GM19463 (cell line): Measurements from ENCODE around the gene WDR6.

ENCODE experiments used
- ATAC-seq: cut with Tn5 transposase; IDR thresholded peaks from one replicate; pipeline ENCODE4 v1.9.1; 2021; ENCODE audit warnings: mild to moderate bottlenecking, moderate library complexity; ENCODE audit not compliant: unreplicated experiment

Gene WDR6, protein sequence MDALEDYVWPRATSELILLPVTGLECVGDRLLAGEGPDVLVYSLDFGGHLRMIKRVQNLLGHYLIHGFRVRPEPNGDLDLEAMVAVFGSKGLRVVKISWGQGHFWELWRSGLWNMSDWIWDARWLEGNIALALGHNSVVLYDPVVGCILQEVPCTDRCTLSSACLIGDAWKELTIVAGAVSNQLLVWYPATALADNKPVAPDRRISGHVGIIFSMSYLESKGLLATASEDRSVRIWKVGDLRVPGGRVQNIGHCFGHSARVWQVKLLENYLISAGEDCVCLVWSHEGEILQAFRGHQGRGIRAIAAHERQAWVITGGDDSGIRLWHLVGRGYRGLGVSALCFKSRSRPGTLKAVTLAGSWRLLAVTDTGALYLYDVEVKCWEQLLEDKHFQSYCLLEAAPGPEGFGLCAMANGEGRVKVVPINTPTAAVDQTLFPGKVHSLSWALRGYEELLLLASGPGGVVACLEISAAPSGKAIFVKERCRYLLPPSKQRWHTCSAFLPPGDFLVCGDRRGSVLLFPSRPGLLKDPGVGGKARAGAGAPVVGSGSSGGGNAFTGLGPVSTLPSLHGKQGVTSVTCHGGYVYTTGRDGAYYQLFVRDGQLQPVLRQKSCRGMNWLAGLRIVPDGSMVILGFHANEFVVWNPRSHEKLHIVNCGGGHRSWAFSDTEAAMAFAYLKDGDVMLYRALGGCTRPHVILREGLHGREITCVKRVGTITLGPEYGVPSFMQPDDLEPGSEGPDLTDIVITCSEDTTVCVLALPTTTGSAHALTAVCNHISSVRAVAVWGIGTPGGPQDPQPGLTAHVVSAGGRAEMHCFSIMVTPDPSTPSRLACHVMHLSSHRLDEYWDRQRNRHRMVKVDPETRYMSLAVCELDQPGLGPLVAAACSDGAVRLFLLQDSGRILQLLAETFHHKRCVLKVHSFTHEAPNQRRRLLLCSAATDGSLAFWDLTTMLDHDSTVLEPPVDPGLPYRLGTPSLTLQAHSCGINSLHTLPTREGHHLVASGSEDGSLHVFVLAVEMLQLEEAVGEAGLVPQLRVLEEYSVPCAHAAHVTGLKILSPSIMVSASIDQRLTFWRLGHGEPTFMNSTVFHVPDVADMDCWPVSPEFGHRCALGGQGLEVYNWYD

DNA sequence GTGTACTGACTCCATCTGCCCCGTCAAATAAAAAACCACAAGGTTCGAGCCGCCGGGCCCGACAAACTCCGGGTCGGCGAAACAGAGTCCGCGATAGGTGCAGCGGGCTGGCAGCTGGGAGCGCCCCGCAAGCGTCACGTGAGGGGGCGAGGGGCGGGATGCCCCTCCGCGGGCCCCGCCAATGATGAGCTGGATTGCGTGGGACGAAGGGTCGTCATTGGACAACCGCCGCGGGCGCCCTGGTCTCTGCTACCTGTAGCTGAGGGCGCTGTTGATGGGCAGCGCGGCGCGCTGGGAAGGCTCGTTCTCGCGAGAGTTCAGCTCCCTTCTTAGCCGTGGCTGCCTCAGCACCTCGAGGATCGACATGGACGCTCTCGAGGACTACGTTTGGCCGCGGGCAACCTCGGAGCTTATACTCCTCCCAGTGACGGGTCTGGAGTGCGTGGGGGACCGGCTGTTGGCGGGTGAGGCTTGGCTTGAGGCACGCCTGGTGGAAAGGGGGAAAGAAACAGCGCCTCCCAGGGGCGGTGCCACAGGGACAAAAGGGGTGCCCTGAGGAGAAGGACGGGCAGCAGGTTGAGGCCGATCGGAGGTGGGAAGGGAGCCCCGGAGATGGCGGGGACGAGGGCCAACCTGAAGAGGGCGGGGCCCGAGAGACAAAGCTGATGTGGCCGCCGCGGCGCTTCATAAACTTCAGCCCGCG, at the start of gene WDR6:
WDR6 (plus strand) TSS at position 324 of the 703 bp plus-strand sequence; CDS start at position 365, 41 bp downstream.
- ATAC-seq = peak; percentile 87

DNA sequence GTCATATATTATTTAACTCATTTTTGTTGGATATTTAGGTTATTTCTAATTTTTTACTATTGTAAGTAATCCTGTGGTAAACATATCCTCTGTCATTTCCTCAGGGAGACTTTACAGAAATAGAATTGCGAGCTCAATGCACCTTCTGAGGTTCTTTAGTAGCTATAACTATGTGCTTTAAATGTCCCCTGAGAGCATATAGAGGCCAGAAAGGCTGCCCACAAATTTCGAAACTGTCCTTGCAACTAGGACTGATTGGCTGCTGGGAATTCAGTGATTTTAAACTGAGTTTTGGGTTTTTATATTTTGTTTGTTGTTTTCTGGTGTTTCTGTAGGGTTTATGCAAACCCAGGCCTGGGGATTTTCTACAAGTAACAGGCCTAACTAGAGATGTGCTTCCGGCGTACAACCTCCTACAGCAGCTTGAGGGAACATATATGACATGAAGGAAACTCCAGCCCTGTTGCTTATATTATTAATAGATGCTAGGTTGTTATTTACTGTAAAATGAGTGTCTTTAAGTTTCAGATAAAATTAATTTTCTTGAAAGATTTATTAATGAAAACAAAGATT, 46.3 kb upstream of the WDR6 start:
- ATAC-seq = no peak

- ATAC-seq = no peak
Observed at GRCh38 chr3:48962340-48962739, 44.9 kb upstream of the WDR6 start.

GRCh38 chr3:48962939-48963338, 44.3 kb upstream of the WDR6 start:
- no peak for ATAC-seq

GRCh38 chr3:48963591-48963990, 43.6 kb upstream of the WDR6 start:
- ATAC-seq = no peak

DNA sequence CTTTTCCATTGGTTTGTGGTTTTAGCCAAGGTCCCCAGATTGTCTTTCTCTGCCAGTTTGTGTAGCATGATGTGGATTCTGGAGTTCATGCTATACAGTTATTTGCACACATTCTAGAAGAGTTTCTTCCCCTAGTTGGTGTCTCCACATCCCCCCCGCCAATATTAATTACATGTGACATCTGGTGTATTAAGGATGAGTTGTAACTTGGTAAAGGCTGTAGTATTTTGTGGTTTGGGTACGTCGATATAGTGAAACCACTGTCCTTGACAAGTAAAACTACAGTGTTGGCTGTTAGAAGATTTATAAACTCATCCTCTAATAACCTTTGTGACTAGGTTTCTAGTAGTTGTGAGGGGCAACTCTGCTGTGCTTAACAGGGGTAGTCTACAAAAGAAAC, 40.8 kb upstream of the WDR6 start:
- ATAC-seq = no peak

DNA sequence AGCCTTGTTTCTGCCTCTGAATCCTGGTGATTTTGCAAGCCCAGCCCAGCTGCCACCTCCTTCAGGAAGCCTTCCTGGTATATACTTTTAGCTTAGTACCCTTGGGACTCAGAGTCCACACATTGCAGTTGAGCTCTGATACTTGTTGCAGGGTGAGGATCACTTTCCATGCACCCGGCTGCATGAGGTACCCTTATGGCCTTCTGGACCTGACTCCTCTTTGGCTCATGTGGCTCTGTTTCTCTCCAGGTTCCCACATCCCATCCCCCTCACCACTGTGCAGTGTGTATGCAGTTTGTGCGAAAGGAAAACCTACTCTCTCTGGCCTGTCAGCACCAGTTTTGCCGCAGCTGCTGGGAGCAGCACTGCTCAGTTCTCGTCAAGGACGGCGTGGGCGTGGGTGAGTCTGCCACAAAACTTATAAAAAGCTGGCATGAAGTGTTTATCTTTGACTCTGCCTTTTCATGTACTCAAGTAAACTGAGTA, 40.3 kb upstream of the WDR6 start:
- ATAC-seq = no peak

- ATAC-seq = no peak
Observed at GRCh38 chr3:48970586-48970985, 36.6 kb upstream of the WDR6 start.

DNA sequence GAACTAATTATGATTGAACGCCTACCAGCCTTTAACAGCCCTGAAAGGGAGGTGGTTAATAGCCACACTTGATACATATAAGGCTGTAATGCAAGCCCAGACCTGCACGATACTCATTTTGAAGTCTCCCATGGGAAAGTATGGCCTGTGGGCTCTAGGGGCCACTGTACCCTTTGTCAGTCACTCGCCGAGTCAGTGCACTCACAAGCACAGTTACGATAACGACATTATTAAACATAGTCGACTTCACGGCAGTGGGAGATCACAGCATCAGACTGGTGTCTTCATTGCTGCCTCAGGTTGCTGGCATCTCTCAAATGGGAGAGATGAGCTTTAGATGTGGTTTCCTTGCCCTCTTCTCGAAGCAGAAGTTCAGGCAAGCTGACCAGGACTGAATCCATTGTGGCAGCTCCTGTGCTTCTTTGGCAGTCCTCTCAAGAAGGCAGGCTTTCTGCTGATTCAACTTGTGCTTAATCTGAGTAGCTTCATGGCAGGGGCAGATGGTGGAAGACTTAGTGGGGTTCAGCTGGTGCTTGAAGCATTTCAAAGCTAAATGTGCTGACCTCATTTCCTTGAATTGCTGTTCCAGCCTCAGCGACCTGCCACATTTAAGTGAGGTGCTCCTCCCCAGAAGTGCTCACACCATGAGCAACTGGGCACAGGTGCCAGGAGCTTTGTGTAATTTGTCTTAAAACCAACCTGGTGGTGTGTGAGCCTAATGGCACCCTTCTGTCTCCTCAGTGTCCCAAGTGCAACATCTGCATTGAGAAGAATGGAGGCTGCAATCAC, 32.9 kb upstream of the WDR6 start:
- no peak for ATAC-seq

DNA sequence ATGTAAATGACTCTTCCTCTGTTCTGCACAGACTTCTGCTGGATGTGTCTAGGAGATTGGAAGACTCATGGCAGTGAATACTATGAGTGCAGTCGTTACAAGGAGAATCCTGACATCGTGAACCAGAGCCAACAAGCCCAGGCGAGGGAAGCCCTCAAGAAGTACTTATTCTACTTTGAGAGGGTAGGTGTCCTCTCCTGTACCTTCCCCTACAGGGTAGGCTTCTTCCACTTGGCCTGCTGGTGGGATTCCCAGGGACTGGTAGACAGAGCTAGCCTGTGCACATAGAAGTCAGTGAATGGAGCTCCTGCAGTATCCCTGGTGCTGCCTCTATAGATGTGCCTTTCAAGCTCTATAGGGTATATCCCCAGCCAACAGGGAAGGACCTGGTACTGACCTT, 27.7 kb upstream of the WDR6 start:
- no peak for ATAC-seq

DNA sequence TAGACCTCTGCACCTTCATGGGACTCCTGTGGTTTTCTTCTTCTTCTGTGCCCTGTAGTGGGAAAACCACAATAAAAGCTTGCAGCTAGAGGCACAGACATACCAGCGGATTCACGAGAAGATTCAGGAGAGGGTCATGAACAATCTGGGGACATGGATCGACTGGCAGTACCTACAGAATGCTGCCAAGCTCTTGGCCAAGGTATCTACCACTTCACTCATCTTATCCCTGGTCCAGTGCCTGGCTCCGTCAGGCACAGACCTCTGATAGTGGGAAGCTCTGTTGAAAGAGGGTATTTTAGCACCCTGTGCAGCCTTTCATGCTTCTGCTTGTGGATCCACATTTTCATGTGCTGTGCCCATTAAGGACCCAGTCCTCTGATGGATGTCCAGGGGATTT, 26.9 kb upstream of the WDR6 start:
- no peak for ATAC-seq

DNA sequence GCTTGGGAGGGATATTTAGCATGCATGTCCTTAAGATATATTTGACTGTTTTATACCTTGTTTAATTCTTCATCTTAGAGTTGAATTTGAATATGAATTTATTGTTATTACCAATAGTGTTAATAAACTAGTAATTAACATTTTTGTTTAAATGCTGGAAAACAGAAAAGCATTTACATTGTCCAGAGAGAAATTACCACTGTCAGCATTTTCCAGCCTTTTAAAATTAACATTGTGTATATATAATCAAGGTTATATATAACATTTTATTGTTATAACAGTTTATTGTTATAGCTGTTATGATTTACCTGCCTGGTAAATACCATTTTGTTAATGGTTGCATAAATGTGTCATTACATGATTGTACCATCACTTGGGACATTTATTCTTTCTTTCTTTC, 25.2 kb upstream of the WDR6 start:
- no peak for ATAC-seq

GRCh38 chr3:48982686-48983085, 24.5 kb upstream of the WDR6 start:
- ATAC-seq = no peak

DNA sequence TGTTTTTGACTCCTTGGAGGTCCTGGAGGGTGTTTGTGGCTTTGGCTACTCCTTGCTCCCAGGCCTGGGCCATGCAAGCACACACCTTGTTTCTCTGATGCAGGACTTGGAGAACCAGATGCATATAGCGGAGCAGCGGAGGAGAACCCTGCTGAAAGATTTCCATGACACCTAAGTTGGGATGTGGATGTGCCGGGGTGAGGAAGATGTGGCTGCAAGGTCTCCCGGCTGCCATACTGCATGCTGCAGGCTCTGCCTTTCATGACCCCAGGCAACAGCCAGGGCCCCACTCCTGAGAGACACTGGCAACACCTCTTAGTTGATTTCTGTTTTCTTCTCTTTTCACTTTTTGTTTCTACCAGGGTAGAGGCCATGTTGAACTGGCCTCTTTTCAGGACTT, 24.1 kb upstream of the WDR6 start:
- ATAC-seq = no peak

GRCh38 chr3:48984663-48985062, 22.5 kb upstream of the WDR6 start:
- no peak for ATAC-seq

GRCh38 chr3:48985831-48986376, 21.3 kb upstream of the WDR6 start:
- no peak for ATAC-seq

- ATAC-seq = no peak
Observed at GRCh38 chr3:48989126-48989795, 17.9 kb upstream of the WDR6 start.

- ATAC-seq = peak; percentile 55
Observed at GRCh38 chr3:48989796-48990635, 17.2 kb upstream of the WDR6 start, which contains the start of gene P4HTM. P4HTM (plus strand) TSS chr3:48990241; CDS start chr3:48990257, 16 bp downstream.
